Measurements from ENCODE around the gene ZNF792. TPM values are rescaled to one million over a fixed set of nuclear protein-coding genes. Genes with fewer than 3 reads are reported as not detected.
"Not testable (repeated sequence)": the region's sequence is repeated elsewhere in the genome, so short reads cannot be mapped to it uniquely, and the experiment has no call there.

The ZNF792 gene
- total RNA-seq, 1 donor from 2014 or later = 4.9 TPM

DNA sequence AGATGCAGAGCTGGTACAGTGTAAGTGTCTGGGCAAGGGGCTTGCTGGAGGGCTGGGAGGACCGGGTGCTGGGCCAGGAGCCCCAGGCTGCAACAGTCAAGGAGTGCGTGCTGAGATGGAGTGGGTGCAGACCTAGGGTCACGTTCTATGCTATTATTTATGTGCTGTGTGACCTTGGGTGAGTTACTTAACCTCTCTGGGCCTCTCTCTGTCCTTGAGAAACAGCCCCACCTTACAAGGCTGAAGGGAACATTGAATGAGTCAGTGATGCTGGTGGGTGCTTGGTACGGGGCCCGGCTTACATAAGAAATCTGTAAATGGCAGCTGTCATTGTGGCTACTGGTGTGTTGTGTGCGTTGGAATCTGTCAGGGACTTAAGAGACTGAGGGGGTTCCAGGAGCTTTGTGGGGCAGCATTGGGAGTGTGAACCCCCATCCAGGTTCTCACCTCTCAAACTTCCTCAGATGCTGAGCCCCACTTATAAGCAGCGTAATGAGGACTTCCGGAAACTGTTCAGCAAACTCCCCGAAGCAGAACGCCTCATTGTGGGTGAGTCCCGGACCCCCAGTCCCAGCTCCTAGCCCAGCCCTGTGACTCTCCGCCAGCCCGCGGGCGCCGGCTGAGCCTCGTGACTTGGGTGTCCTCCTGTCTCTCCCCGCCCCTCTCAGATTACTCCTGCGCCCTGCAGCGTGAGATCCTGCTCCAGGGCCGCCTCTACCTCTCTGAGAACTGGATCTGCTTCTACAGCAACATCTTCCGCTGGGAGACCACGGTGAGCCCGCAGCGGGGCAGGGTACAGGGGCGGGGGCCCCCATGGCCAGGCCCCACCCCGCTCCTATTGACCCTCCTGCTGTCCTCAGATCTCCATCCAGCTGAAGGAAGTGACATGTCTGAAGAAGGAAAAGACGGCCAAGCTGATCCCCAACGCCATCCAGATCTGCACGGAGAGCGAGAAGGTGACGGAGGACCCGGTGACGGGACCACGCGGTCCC, 45.7 kb upstream of the ZNF792 start:
- no peaks in the 10 kb centered on the region for H3K27me3 Mint-ChIP-seq
- H3K4me1 Mint-ChIP-seq = peaks cover 28% of the 10 kb centered on the region
- ChIA-PET POLR2A (interaction anchor here (0.5 kb wide), 1 partner anchor 1803 kb away, joined by 3 read pairs; no protein-coding TSS in a partner anchor), CTCF (interaction anchor here (5.5 kb wide), 1 partner anchor 37 kb away, joined by 48 read pairs; no protein-coding TSS in a partner anchor)
- TF ChIP-seq, protein P1, sequence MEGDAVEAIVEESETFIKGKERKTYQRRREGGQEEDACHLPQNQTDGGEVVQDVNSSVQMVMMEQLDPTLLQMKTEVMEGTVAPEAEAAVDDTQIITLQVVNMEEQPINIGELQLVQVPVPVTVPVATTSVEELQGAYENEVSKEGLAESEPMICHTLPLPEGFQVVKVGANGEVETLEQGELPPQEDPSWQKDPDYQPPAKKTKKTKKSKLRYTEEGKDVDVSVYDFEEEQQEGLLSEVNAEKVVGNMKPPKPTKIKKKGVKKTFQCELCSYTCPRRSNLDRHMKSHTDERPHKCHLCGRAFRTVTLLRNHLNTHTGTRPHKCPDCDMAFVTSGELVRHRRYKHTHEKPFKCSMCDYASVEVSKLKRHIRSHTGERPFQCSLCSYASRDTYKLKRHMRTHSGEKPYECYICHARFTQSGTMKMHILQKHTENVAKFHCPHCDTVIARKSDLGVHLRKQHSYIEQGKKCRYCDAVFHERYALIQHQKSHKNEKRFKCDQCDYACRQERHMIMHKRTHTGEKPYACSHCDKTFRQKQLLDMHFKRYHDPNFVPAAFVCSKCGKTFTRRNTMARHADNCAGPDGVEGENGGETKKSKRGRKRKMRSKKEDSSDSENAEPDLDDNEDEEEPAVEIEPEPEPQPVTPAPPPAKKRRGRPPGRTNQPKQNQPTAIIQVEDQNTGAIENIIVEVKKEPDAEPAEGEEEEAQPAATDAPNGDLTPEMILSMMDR (IDR thresholded peaks at IDR 0.05) = no peak
- intact Hi-C loops (cut with micrococcal nuclease) = no loop called here
- H3K36me3 Mint-ChIP-seq (ENCODE audit: low read depth) = peaks cover 66% of the 10 kb centered on the region
- ATAC-seq (ENCODE audit: low read depth) (no peak), DNase-seq (no peak)
- no peak overlapping the region for H3K27ac Mint-ChIP-seq
- no peaks in the 10 kb centered on the region for H3K9me3 Mint-ChIP-seq
- no peak overlapping the region for H3K4me3 Mint-ChIP-seq

DNA sequence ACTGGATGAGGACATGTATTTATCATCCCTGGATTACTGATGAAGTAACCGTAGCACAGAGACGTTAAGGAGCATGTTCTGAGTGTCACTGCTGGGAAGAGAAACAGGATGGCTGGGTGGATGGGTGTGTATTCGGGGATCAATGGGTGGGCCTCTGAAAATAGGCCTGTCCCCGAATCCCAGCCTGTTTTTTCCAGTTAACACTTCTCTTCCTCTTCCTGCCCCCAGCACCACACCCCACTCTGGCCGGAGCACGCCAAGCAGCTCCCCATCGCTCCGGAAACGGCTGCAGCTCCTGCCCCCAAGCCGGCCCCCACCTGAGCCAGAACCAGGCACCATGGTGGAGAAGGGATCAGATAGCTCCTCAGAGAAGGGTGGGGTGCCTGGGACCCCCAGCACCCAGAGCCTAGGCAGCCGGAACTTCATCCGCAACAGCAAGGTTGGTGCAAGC, 44.9 kb upstream of the ZNF792 start:
- no peak for DNase-seq
- H3K4me3 Mint-ChIP-seq = no peak overlapping the region
- intact Hi-C loops (cut with micrococcal nuclease) = no loop called here
- H3K36me3 Mint-ChIP-seq (ENCODE audit: low read depth) = peaks cover 64% of the 10 kb centered on the region
- TF ChIP-seq, protein P1 (IDR thresholded peaks at IDR 0.05) = no peak
- POLR2A ChIA-PET = interaction anchor here (0.6 kb wide), 1 partner anchor 10 kb away, joined by 7 read pairs; no protein-coding TSS in a partner anchor
- no peak overlapping the region for H3K27ac Mint-ChIP-seq
- ATAC-seq (ENCODE audit: low read depth) = no peak
- CTCF ChIA-PET = no interaction called here
- no peaks in the 10 kb centered on the region for H3K9me3 Mint-ChIP-seq
- no peaks in the 10 kb centered on the region for H3K27me3 Mint-ChIP-seq
- H3K4me1 Mint-ChIP-seq = peaks cover 24% of the 10 kb centered on the region

DNA sequence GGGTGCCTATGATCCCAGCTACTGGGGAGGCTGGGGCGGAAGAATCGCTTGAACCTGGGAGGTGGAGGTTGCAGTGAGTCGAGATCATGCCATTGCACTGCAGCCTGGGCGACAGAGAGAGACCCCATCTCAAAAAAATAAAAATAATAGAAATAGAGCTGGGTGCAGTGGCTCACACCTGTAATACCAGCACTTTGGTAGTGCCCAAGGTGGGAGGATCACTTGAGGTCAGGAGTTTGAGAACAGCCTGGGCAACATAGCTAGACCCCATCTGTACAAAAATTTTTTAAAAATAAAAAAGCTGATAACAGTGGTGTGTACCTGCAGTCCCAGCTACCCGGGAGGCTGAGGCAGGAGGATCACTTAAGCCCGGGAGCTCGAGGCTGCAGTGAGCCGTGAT, 43.4 kb upstream of the ZNF792 start:
- CTCF ChIA-PET; DNase-seq; intact Hi-C loops (cut with micrococcal nuclease); H3K9me3 Mint-ChIP-seq; ATAC-seq (ENCODE audit: low read depth); H3K27me3 Mint-ChIP-seq; H3K27ac Mint-ChIP-seq; H3K4me3 Mint-ChIP-seq; POLR2A ChIA-PET: not testable (repeated sequence)
- H3K4me1 Mint-ChIP-seq = peaks cover 24% of the 10 kb centered on the region
- peaks cover 57% of the 10 kb centered on the region for H3K36me3 Mint-ChIP-seq (ENCODE audit: low read depth)

DNA sequence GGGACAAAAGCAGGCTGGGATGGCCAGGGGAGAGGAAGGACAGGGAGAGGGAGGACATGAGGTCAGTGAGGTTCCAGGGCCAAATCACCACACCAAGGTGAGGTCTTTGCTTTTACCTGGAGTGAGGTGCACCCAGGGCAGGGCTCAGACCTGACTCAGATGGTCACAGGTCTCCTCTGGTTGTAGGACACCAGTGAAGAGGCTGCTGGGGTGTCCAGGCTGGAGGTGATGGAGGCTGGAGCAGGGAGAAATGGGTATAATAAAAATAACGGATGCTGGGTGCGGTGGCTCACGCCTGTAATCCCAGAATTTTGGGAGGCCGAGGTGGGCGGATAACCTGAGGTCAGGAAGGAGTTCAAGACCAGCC, 43.0 kb upstream of the ZNF792 start:
- TF ChIP-seq, protein P1 (IDR thresholded peaks at IDR 0.05) = no peak
- intact Hi-C loops (cut with micrococcal nuclease) = no loop called here
- Mint-ChIP-seq H3K27me3 (no peaks in the 10 kb centered on the region), H3K4me1 (peaks cover 27% of the 10 kb centered on the region), H3K36me3 (ENCODE audit: low read depth) (peaks cover 56% of the 10 kb centered on the region), H3K9me3 (no peaks in the 10 kb centered on the region), H3K4me3 (no peak overlapping the region), H3K27ac (no peak overlapping the region)
- ATAC-seq (ENCODE audit: low read depth) (no peak), DNase-seq (no peak)
- ChIA-PET POLR2A (no interaction called here), CTCF (interaction anchor here (0.8 kb wide), 1 partner anchor 35 kb away, joined by 4 read pairs; no protein-coding TSS in a partner anchor)

DNA sequence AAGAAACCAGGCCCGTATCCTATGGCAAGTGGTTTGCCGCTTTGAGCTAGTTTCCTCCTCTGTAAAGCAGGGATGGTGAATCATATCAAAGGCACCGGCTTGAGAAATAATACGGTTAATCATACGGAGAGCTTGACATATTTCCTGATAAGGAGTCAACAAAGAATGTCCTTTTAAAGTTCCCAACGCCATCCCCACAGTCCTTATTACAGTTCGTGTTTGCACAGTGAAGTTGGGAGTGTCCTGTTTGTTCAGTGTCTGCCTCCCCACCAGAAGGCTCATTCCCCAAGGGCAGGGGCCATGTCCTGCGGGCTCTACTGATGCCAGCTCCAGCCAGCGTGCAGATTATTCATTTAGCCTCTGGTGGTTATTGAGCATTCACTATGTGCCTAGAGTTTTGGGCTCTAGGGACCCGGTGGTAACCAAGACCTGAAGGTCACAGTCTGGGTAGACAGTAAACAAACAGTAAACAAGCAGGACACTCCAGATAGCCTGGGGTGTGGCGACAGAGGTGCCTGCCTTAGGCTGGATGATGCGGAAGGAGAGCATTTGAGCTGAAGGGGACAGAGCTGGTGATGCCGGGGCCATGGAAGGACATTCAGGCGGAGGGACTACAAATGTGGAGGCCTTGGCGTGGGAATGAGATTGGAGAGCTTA, 42.4 kb upstream of the ZNF792 start:
- DNase-seq (no peak), ATAC-seq (ENCODE audit: low read depth) (no peak)
- Mint-ChIP-seq H3K4me1 (peaks cover 32% of the 10 kb centered on the region), H3K27ac (no peak overlapping the region), H3K36me3 (ENCODE audit: low read depth) (peaks cover 51% of the 10 kb centered on the region), H3K9me3 (no peaks in the 10 kb centered on the region), H3K27me3 (no peaks in the 10 kb centered on the region), H3K4me3 (no peak overlapping the region)
- ChIA-PET POLR2A (interaction anchor here (0.6 kb wide), 1 partner anchor 195 kb away, joined by 3 read pairs; no protein-coding TSS in a partner anchor), CTCF (interaction anchor here (0.8 kb wide), 2 partner anchors 34 to 35 kb away, joined by 4 read pairs; no protein-coding TSS in a partner anchor)
- TF ChIP-seq, protein P1 (IDR thresholded peaks at IDR 0.05) = no peak
- intact Hi-C loops (cut with micrococcal nuclease) = no loop called here

DNA sequence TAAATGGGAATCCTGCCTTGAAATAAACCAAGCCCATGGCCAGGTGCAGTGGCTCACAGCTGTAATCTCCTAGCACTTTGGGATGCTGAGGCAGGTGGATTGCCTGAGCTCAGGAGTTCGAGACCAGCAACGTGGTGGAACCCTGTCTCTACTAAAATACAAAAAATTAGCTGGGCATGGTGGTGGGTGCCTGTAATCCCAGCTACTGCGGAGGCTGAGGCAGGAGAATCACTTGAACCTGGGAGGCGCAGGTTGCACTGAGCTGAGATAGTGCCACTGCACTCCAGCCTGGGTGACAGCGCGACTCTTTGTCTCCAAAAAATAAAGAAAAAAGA, 41.9 kb upstream of the ZNF792 start:
- ChIA-PET POLR2A (interaction anchor here (0.6 kb wide), 1 partner anchor 195 kb away, joined by 3 read pairs; no protein-coding TSS in a partner anchor), CTCF (interaction anchor here (0.8 kb wide), 1 partner anchor 33 kb away, joined by 4 read pairs; no protein-coding TSS in a partner anchor)
- H3K9me3 Mint-ChIP-seq; H3K27me3 Mint-ChIP-seq; intact Hi-C loops (cut with micrococcal nuclease); ATAC-seq (ENCODE audit: low read depth); H3K27ac Mint-ChIP-seq; H3K4me3 Mint-ChIP-seq; DNase-seq: not testable (repeated sequence)
- peaks cover 37% of the 10 kb centered on the region for H3K4me1 Mint-ChIP-seq
- H3K36me3 Mint-ChIP-seq (ENCODE audit: low read depth) = peaks cover 49% of the 10 kb centered on the region
